Prostate gland (tissue), 2 donors: ENCODE measurements around the gene ZMYND10. TPM values are rescaled to one million over a fixed set of nuclear protein-coding genes. Genes with fewer than 3 reads are reported as not detected.

Experiments
- DNase-seq: peaks from one replicate; pipeline ENCODE4 v3.0.0-alpha.2; 2019; ENCODE audit warnings: low spot score
- H3K27ac ChIP-seq, 2 donors: fragments of 200-600 bp; sonication (generic); 2 replicates each; pipeline ENCODE4 v1.5.1; 2017 to 2019
- H3K27me3 ChIP-seq: fragments of 200-600 bp; sonication (generic); replicated peaks from 2 replicates; pipeline ENCODE4 v1.5.1; 2019; ENCODE audit not compliant: insufficient read depth
- H3K36me3 ChIP-seq, 2 donors: fragments of 200-600 bp; sonication (generic); 1 replicate in 1 of 2; 2 replicates in 1 of 2; pipeline versions ENCODE4 v1.5.1 to v1.8.1; 2017 to 2019
- H3K4me1 ChIP-seq: fragments of 200-600 bp; sonication (generic); replicated peaks from 2 replicates; pipeline ENCODE4 v1.5.1; 2019
- H3K4me3 ChIP-seq, 2 donors: fragments of 200-600 bp; sonication (generic); 2 replicates each; pipeline ENCODE4 v1.5.1; 2017 to 2019
- H3K9me3 ChIP-seq: fragments of 200-600 bp; sonication (generic); 2 replicates; pipeline ENCODE4 v1.5.1; 2017
- POLR2A ChIP-seq: fragments of 450-650 bp; IDR thresholded peaks from one replicate; pipeline ENCODE4 v1.6.1; 2016; ENCODE audit warnings: antibody characterized with exemption, mild to moderate bottlenecking
- POLR2AphosphoS5 ChIP-seq: sonication (generic); formaldehyde crosslinking; IDR thresholded peaks from one replicate; pipeline ENCODE4 v1.6.1; 2017; ENCODE audit warnings: antibody characterized with exemption
- WGBS: methylation state at CpG from one replicate; pipeline ENCODE4 v1.1.5; 2018; 5-methylcytosine and 5-hydroxymethylcytosine counted together
- intact Hi-C: fragments of 100-400 bp; cut with DNase I; formaldehyde crosslinking; loops from one replicate; pipeline ENCODE4 v1.14.2; 2022
- total RNA-seq, 2 donors: library from RNA; depleted of rRNA; stranded (reverse); fragments of >200 nt; gene quantifications; one replicate each; pipeline ENCODE4 v1.1.0, GENCODE V29; 2016
- TF ChIP-seq, protein P1 (sequence below), 4 experiments: fragments of 200-600 bp in 2 of 4; fragments of 450-650 bp in 2 of 4; sonication (generic) in 2 of 4; IDR thresholded peaks; 1 replicate in 3 of 4; 2 replicates in 1 of 4; pipeline ENCODE4 v1.5.1; 2016 to 2019; ENCODE audit warnings: antibody characterized with exemption in 4 of 4, mild to moderate bottlenecking in 2 of 4, moderate library complexity in 2 of 4

ZMYND10 gene
- total RNA-seq, 2 donors from 2014 or later = 1.6 to 41.9 TPM

DNA sequence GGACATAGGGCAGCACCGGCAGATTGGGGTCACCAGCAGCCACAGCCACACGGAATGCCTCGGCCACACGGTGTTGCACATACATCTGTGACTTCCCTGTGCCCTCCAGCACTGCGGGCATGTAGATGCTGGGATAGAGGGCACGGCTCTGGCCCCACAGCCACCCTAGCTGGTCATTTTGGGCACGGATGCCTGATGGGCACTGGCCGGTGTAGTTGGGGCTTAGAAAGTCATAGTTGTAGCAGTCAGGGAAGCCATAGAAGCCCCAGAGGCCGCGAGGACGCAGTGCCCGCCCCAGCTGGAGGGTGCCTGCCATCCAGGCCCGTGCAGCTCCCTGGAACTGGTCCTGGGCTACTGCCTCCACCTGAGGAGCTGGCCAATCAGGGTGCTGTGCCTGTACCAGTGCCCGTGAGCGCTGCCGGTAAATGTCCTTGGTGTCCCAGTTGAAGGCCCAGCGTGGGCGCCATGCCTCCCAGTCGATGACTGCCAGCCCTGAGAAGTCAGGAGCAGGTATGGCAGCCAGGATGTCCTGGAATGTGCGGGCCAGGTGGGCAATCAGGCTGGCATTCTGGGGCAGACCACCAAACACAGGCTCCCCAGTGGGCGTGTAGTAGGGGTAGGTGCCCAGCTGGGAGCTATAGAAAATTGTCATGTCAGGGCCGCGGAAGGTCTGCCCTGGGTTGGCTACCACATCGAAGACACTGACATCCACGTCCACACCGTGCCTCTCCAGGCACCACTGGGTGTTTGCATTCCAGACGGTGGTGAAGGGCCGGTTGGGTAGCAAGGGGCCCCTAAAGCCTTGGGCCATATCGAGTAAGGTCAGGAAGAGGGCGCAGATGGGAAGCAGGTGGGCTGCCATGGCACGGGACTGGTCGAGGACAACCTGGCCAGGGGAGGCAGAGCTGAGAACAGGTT is 43.2 kb downstream of the ZMYND10 start:
- no peaks in the 10 kb centered on the region for H3K36me3 ChIP-seq
- peaks cover 11% of the 10 kb centered on the region for H3K4me1 ChIP-seq
- no peak overlapping the region for H3K27ac ChIP-seq
- H3K4me3 ChIP-seq = no peak overlapping the region
- intact Hi-C loops = no loop called here
- no peaks in the 10 kb centered on the region for H3K9me3 ChIP-seq
- TF ChIP-seq, protein P1, sequence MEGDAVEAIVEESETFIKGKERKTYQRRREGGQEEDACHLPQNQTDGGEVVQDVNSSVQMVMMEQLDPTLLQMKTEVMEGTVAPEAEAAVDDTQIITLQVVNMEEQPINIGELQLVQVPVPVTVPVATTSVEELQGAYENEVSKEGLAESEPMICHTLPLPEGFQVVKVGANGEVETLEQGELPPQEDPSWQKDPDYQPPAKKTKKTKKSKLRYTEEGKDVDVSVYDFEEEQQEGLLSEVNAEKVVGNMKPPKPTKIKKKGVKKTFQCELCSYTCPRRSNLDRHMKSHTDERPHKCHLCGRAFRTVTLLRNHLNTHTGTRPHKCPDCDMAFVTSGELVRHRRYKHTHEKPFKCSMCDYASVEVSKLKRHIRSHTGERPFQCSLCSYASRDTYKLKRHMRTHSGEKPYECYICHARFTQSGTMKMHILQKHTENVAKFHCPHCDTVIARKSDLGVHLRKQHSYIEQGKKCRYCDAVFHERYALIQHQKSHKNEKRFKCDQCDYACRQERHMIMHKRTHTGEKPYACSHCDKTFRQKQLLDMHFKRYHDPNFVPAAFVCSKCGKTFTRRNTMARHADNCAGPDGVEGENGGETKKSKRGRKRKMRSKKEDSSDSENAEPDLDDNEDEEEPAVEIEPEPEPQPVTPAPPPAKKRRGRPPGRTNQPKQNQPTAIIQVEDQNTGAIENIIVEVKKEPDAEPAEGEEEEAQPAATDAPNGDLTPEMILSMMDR (IDR thresholded peaks at IDR 0.05) = no peak
- no peak for DNase-seq
- no peaks in the 10 kb centered on the region for H3K27me3 ChIP-seq
- 84% methylated on average over 25 of the region's 32 CpGs for WGBS

- no peaks in the 10 kb centered on the region for H3K36me3 ChIP-seq
- H3K4me3 ChIP-seq = no peak overlapping the region
- no peak for DNase-seq
- no peak for TF ChIP-seq POLR2A
- TF ChIP-seq POLR2AphosphoS5 = no peak
- TF ChIP-seq, protein P1 (IDR thresholded peaks at IDR 0.05) = no peak
- intact Hi-C loops = no loop called here
- H3K4me1 ChIP-seq = peaks cover 11% of the 10 kb centered on the region
- H3K27me3 ChIP-seq = no peaks in the 10 kb centered on the region
- 92% methylated on average over 6 of the region's 6 CpGs for WGBS
- H3K9me3 ChIP-seq = no peaks in the 10 kb centered on the region
- peak overlapping the region; percentile 84 to 89 for H3K27ac ChIP-seq
Measured at GRCh38 chr3:50300681-50301254, 44.8 kb downstream of the ZMYND10 start.

DNA sequence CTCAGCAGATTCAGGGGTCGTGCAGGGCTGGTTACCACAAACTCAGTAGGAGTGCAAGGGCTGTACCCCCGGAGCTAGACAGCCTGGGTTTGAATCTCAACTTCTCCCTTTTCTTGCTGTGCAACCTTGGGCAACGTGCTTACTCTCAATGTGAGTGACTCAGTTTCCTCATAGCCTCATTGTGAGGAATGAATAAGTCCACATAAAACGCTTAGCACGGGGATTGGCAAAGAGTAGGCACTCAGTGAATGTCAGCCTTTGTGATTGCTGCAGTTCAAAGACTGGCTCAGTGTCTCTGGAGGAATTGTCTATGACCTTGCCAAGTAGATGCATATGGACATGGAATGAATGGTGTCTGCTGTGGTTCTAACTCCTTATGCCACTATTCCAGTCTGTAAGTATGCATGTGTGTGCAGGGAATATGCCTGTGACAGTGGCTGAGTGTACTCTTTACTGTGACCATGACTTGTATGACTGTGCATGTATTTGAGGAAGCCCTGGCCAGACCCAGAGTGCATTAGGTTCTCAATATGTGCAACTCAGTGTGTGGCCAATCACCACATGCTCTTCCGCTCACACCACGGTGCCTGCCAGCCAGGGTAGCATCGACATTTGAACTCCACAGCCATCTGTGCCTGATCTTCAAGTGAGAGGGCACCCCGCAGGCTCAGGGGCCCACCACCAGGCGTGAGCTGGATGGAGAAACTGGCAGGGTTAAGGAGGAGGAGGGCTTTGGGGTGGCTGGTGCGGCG is 45.4 kb downstream of the ZMYND10 start:
- DNase-seq = no peak

GRCh38 chr3:50299638-50299928 is 45.9 kb downstream of the ZMYND10 start:
- no peak for DNase-seq
- intact Hi-C loops = no loop called here
- H3K27ac ChIP-seq = peak overlapping the region; percentile 84 to 89
- no peaks in the 10 kb centered on the region for H3K36me3 ChIP-seq
- peaks cover 11% of the 10 kb centered on the region for H3K4me1 ChIP-seq
- H3K4me3 ChIP-seq = peak overlapping the region; percentile 54 to 56
- TF ChIP-seq POLR2AphosphoS5 (peak; percentile 83), POLR2A (peak; percentile 30)
- TF ChIP-seq, protein P1 (IDR thresholded peaks at IDR 0.05) = no peak
- WGBS = 3% methylated on average over 12 of the region's 12 CpGs
- no peaks in the 10 kb centered on the region for H3K9me3 ChIP-seq
- H3K27me3 ChIP-seq = no peaks in the 10 kb centered on the region

More for the DNA sequence above, 45.4 kb downstream of the ZMYND10 start:
- peak overlapping the region; percentile 54 to 56 for H3K4me3 ChIP-seq
- intact Hi-C loops = no loop called here
- no peaks in the 10 kb centered on the region for H3K9me3 ChIP-seq
- no peaks in the 10 kb centered on the region for H3K36me3 ChIP-seq
- H3K27ac ChIP-seq = peak overlapping the region; percentile 84 to 89
- H3K4me1 ChIP-seq = peaks cover 11% of the 10 kb centered on the region
- no peaks in the 10 kb centered on the region for H3K27me3 ChIP-seq
- WGBS = 53% methylated on average over 12 of the region's 12 CpGs
- TF ChIP-seq, protein P1 (IDR thresholded peaks at IDR 0.05) = no peak
- TF ChIP-seq POLR2AphosphoS5 = no peak
- no peak for TF ChIP-seq POLR2A
